Epithelial cell of esophagus (primary cell): ENCODE results near the gene GRM5.

ENCODE experiments used
- DNase-seq: peaks from one replicate; pipeline ENCODE4 v3.0.0; 2010; ENCODE audit warnings: low read depth
- H3K4me3 ChIP-seq: 2 replicates; pipeline ENCODE4 v1.5.1; 2011; ENCODE audit warnings: mild to moderate bottlenecking, low read length, control low read depth
- CTCF ChIP-seq: IDR thresholded peaks from 2 replicates; pipeline ENCODE4 v1.5.1; 2011; ENCODE audit warnings: low read depth, mild to moderate bottlenecking, low read length, control low read depth, inconsistent platforms; ENCODE audit not compliant: insufficient read depth; ENCODE audit errors: missing control alignments

GRM5 gene

GRCh38 chr11:88529426-88529825, 536.4 kb downstream of the GRM5 start:
- no peak for TF ChIP-seq CTCF
- no peak overlapping the region for H3K4me3 ChIP-seq
- no peak for DNase-seq

- no peak for DNase-seq
- H3K4me3 ChIP-seq = no peak overlapping the region
- TF ChIP-seq CTCF = no peak
Observed at GRCh38 chr11:88523386-88524071, 542.3 kb downstream of the GRM5 start.

GRCh38 chr11:88522624-88523385, 543.0 kb downstream of the GRM5 start:
- no peak overlapping the region for H3K4me3 ChIP-seq
- no peak for DNase-seq
- no peak for TF ChIP-seq CTCF

GRCh38 chr11:88521799-88522201, 544.0 kb downstream of the GRM5 start:
- no peak for TF ChIP-seq CTCF
- DNase-seq = no peak
- H3K4me3 ChIP-seq = no peak overlapping the region

- no peak for DNase-seq
- TF ChIP-seq CTCF = no peak
- H3K4me3 ChIP-seq = no peak overlapping the region
Observed at GRCh38 chr11:88521399-88521798, 544.4 kb downstream of the GRM5 start.

GRCh38 chr11:88520391-88520790, 545.4 kb downstream of the GRM5 start:
- no peak overlapping the region for H3K4me3 ChIP-seq
- peak; percentile 58 for DNase-seq
- TF ChIP-seq CTCF = no peak
